SK-N-SH treated with all-trans-retinoic acid at 6 μM for 48 hours (cell line): ENCODE results near the gene OBSCN.

Experiments used
- ARNTL ChIP-seq: fragments of 450-650 bp; formaldehyde crosslinking; IDR thresholded peaks from 2 replicates; pipeline ENCODE4 v1.5.0; 2020; ENCODE audit warnings: low read depth, mild to moderate bottlenecking, moderate library complexity, borderline replicate concordance
- TCF4 ChIP-seq: fragments of 250-450 bp; sonication (Bioruptor Pico); IDR thresholded peaks from 2 replicates; pipeline ENCODE4 v1.8.0; 2021; ENCODE audit warnings: mild to moderate bottlenecking, moderate library complexity, borderline replicate concordance
- TOX ChIP-seq: fragments of 250-450 bp; sonication (Bioruptor Pico); IDR thresholded peaks from 2 replicates; pipeline ENCODE4 v1.8.0; 2021; ENCODE audit warnings: mild to moderate bottlenecking, moderate library complexity, borderline replicate concordance
- ZFP3 ChIP-seq: fragments of 250-450 bp; sonication (Bioruptor Pico); IDR thresholded peaks from 2 replicates; pipeline ENCODE4 v1.5.0; 2020; ENCODE audit warnings: mild to moderate bottlenecking, moderate library complexity
- TF ChIP-seq, protein P1 (sequence below): fragments of 250-450 bp; sonication (Bioruptor Pico); IDR thresholded peaks from 2 replicates; pipeline ENCODE4 v1.8.0; 2020; ENCODE audit warnings: mild to moderate bottlenecking, moderate library complexity, borderline replicate concordance

DNA sequence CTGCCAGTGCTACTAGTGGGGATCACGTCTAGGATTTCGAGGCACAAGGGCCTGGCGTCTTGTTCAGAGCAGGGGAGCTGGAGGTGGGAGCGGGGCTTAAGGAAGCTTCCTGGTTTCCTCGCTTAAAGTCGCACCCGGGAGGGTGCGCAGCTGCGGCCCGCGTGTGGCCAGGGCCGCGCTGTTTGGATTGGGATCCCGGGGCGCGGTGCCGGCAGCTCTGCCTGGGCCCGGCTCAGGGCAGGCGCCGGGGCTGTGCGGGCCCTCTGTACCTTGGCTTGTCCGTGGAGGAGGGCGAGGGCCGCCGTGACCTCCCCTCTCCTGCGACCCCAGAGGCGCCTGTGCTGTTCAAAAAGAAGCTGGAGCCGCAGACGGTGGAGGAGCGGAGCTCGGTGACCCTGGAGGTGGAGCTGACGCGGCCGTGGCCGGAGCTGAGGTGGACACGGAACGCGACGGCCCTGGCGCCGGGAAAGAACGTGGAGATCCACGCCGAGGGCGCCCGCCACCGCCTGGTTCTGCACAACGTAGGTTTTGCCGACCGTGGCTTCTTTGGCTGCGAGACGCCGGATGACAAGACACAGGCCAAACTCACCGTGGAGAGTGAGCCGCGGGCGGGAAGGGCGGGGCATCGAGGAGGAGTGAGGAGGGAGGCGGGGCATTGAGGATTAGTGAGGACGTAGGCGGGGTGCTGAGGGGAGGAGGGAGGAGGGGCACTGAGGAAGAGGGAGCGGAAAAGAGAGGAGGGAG is 67.8 kb downstream of the OBSCN start:
- TF ChIP-seq, protein P1, sequence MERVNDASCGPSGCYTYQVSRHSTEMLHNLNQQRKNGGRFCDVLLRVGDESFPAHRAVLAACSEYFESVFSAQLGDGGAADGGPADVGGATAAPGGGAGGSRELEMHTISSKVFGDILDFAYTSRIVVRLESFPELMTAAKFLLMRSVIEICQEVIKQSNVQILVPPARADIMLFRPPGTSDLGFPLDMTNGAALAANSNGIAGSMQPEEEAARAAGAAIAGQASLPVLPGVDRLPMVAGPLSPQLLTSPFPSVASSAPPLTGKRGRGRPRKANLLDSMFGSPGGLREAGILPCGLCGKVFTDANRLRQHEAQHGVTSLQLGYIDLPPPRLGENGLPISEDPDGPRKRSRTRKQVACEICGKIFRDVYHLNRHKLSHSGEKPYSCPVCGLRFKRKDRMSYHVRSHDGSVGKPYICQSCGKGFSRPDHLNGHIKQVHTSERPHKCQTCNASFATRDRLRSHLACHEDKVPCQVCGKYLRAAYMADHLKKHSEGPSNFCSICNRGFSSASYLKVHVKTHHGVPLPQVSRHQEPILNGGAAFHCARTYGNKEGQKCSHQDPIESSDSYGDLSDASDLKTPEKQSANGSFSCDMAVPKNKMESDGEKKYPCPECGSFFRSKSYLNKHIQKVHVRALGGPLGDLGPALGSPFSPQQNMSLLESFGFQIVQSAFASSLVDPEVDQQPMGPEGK: no peak
- no peak for TF ChIP-seq TCF4 (CRISPR knock-in tag)
- no peak for TF ChIP-seq ARNTL (CRISPR knock-in tag)
- TF ChIP-seq ZFP3: no peak
- no peak for TF ChIP-seq TOX (CRISPR knock-in tag)
